Measurements from ENCODE around the gene GLDN.

DNA sequence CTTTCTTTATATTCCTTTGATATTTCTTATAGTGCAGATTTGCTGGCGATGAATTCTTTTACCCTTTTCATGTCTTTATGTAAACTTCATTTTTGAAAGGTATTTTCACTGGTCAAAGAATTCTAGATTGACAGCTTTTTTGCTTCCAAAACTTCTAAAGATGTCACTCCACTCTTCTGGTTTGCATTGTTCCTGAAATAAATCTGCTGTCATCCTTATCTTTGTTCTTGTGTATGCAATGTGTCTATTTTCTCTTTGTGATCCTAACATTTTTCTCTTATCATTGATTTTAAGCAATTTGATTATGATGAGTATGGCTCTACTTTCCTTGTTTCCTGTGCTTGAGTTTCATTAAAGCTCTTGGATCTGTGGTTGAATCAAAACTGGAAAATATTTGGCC, 103.4 kb downstream of the GLDN start:
- TF ChIP-seq, protein P1, sequence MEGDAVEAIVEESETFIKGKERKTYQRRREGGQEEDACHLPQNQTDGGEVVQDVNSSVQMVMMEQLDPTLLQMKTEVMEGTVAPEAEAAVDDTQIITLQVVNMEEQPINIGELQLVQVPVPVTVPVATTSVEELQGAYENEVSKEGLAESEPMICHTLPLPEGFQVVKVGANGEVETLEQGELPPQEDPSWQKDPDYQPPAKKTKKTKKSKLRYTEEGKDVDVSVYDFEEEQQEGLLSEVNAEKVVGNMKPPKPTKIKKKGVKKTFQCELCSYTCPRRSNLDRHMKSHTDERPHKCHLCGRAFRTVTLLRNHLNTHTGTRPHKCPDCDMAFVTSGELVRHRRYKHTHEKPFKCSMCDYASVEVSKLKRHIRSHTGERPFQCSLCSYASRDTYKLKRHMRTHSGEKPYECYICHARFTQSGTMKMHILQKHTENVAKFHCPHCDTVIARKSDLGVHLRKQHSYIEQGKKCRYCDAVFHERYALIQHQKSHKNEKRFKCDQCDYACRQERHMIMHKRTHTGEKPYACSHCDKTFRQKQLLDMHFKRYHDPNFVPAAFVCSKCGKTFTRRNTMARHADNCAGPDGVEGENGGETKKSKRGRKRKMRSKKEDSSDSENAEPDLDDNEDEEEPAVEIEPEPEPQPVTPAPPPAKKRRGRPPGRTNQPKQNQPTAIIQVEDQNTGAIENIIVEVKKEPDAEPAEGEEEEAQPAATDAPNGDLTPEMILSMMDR (IDR thresholded peaks at IDR 0.05): no peak
- TF ChIP-seq POLR2A (IDR thresholded peaks at IDR 0.05): no peak

Measured in prostate gland (tissue), 2 donors.